Heart left ventricle (tissue), 13 donors: ENCODE measurements around the gene IL17RC.

ENCODE experiments used
- POLR2A ChIP-seq, 2 donors: fragments of 450-650 bp; IDR thresholded peaks; one replicate each; pipeline ENCODE4 v1.6.1; 2017; ENCODE audit warnings: antibody characterized with exemption in 2 of 2, mild to moderate bottlenecking in 2 of 2, moderate library complexity in 2 of 2
- TF ChIP-seq, protein P1 (sequence below), 12 donors: fragments of 200-600 bp; sonication (generic) in 4 of 12; IDR thresholded peaks; one replicate each; pipeline versions ENCODE4 v1.5.0 to v1.8.0; 2018 to 2022; ENCODE audit warnings: antibody characterized with exemption in 12 of 12, mild to moderate bottlenecking in 5 of 12
- donor health status: ischemic (EF 13 %, LVEDD 7.1; RV severe dilation, severe dysfunction).
- donor health status: DM: no; HTN: yes; CAD: no.
- donor health status: DM: no; HTN: no; CAD: no.
- donor health status: ischemic (EF 25% LVEDD 6.9; RV normal size, moderate dysfunction).
- donor health status: ischemic (EF 25% LVEDD 5.7; RV mildly dilated, moderate dysfunction).
- donor health status: ischemic (EF 35%, LVEDD 5.7; RV mildly dilated, moderate dysfunction).
- donor health status: nonischemic (EF 11% LVEDD 7.7; RV severe dilation, severe dysfunction).
- donor health status: DM: yes; HTN: yes; CAD: no.
- donor health status: PGD.
- donor health status: ischemic (EF 29% LVEDD 5.4; RV normal size, mild dysfunction).
- donor health status: nonischemic (EF 23%, LVEDD 6.1; RV moderate dilation, normal function).

- TF ChIP-seq, protein P1, sequence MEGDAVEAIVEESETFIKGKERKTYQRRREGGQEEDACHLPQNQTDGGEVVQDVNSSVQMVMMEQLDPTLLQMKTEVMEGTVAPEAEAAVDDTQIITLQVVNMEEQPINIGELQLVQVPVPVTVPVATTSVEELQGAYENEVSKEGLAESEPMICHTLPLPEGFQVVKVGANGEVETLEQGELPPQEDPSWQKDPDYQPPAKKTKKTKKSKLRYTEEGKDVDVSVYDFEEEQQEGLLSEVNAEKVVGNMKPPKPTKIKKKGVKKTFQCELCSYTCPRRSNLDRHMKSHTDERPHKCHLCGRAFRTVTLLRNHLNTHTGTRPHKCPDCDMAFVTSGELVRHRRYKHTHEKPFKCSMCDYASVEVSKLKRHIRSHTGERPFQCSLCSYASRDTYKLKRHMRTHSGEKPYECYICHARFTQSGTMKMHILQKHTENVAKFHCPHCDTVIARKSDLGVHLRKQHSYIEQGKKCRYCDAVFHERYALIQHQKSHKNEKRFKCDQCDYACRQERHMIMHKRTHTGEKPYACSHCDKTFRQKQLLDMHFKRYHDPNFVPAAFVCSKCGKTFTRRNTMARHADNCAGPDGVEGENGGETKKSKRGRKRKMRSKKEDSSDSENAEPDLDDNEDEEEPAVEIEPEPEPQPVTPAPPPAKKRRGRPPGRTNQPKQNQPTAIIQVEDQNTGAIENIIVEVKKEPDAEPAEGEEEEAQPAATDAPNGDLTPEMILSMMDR (IDR thresholded peaks at IDR 0.05) = no peak
- no peak for TF ChIP-seq POLR2A (IDR thresholded peaks at IDR 0.05)
Observed at GRCh38 chr3:9914559-9915253, 2.2 kb upstream of the IL17RC start.
